IPS-20b (cell line): ENCODE measurements around the gene PROX2.

ENCODE experiments used
- H3K27ac ChIP-seq: one replicate; pipeline ENCODE4 v1.5.1; 2013; ENCODE audit warnings: low read length
- H3K27me3 ChIP-seq: 2 replicates; pipeline ENCODE4 v1.6.1; 2013; ENCODE audit warnings: mild to moderate bottlenecking, low read length, inconsistent platforms; ENCODE audit not compliant: insufficient read depth
- H3K36me3 ChIP-seq: 2 replicates; pipeline ENCODE4 v1.6.1; 2013; ENCODE audit warnings: low read depth, mild to moderate bottlenecking, inconsistent platforms, low read length, moderate library complexity; ENCODE audit not compliant: insufficient read depth
- H3K4me1 ChIP-seq: 2 replicates; pipeline ENCODE4 v1.6.1; 2013; ENCODE audit warnings: mild to moderate bottlenecking, control low read depth, inconsistent platforms, low read length, moderate library complexity; ENCODE audit not compliant: insufficient read depth
- H3K4me3 ChIP-seq: 2 replicates; pipeline ENCODE4 v1.5.1; 2013; ENCODE audit warnings: mild to moderate bottlenecking, low read length, inconsistent platforms
- H3K9ac ChIP-seq: 2 replicates; pipeline ENCODE4 v1.6.1; 2013; ENCODE audit warnings: low read depth, mild to moderate bottlenecking, inconsistent platforms, low read length, moderate library complexity
- H3K9me3 ChIP-seq: 2 replicates; pipeline ENCODE4 v1.6.1; 2013; ENCODE audit warnings: mild to moderate bottlenecking, low read depth, low read length, inconsistent platforms; ENCODE audit not compliant: insufficient read depth

The PROX2 gene

GRCh38 chr14:74892745-74893144 lies 16.8 kb upstream of the PROX2 start:
- Histone ChIP-seq H3K27me3 (no peaks in the 10 kb centered on the region), H3K36me3 (peaks cover 97% of the 10 kb centered on the region), H3K9me3 (no peaks in the 10 kb centered on the region), H3K9ac (no peak overlapping the region), H3K4me3 (no peak overlapping the region), H3K4me1 (peaks cover 10% of the 10 kb centered on the region), H3K27ac (no peak overlapping the region)

GRCh38 chr14:74891870-74892269 lies 15.9 kb upstream of the PROX2 start:
- H3K9ac ChIP-seq = no peak overlapping the region; the same call in 1 of the 2 replicates
- peaks cover 18% of the 10 kb centered on the region for H3K4me1 ChIP-seq
- H3K9me3 ChIP-seq = no peaks in the 10 kb centered on the region
- peaks cover 95% of the 10 kb centered on the region for H3K36me3 ChIP-seq
- no peak overlapping the region for H3K4me3 ChIP-seq
- H3K27ac ChIP-seq = no peak overlapping the region
- no peaks in the 10 kb centered on the region for H3K27me3 ChIP-seq

GRCh38 chr14:74890262-74890661 lies 14.3 kb upstream of the PROX2 start:
- no peak overlapping the region for H3K27ac ChIP-seq
- H3K9me3 ChIP-seq = no peaks in the 10 kb centered on the region
- no peak overlapping the region for H3K4me3 ChIP-seq
- no peaks in the 10 kb centered on the region for H3K27me3 ChIP-seq
- H3K4me1 ChIP-seq = peaks cover 31% of the 10 kb centered on the region
- H3K36me3 ChIP-seq = peaks cover 79% of the 10 kb centered on the region
- no peak overlapping the region for H3K9ac ChIP-seq

GRCh38 chr14:74888164-74889158 lies 12.5 kb upstream of the PROX2 start:
- H3K27me3 ChIP-seq = no peaks in the 10 kb centered on the region
- H3K4me3 ChIP-seq = no peak overlapping the region
- peak overlapping the region; percentile 17; the same call in 1 of the 2 replicates for H3K9ac ChIP-seq
- H3K4me1 ChIP-seq = peaks cover 49% of the 10 kb centered on the region
- H3K27ac ChIP-seq = peak overlapping the region; percentile 61
- no peaks in the 10 kb centered on the region for H3K9me3 ChIP-seq
- H3K36me3 ChIP-seq = peaks cover 67% of the 10 kb centered on the region

DNA sequence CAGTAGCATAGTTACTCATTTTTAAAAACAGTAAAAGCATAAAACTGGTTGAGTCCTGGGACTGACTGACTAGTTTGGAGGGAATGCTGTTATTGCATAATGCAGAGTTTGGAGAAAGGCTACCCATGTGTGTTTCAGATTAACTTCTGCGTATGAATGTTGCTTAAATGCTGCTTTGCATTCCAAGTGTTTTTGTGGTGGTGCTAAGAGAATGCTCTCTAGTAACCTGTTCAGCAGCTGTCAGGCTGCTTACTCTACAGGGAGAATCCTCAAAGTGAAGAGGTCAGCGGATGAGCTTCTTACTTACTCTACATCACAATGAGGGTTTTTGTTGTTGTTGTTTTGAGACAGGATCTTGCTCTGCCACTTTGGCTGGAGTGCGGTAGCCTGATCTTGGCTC lies 10.1 kb upstream of the PROX2 start:
- Histone ChIP-seq H3K4me3 (peak overlapping the region; percentile 51), H3K27ac (peak overlapping the region; percentile 76), H3K4me1 (peaks cover 56% of the 10 kb centered on the region), H3K9ac (peak overlapping the region; percentile 52; the same call in 1 of the 2 replicates), H3K9me3 (no peaks in the 10 kb centered on the region), H3K36me3 (peaks cover 43% of the 10 kb centered on the region), H3K27me3 (no peaks in the 10 kb centered on the region)

DNA sequence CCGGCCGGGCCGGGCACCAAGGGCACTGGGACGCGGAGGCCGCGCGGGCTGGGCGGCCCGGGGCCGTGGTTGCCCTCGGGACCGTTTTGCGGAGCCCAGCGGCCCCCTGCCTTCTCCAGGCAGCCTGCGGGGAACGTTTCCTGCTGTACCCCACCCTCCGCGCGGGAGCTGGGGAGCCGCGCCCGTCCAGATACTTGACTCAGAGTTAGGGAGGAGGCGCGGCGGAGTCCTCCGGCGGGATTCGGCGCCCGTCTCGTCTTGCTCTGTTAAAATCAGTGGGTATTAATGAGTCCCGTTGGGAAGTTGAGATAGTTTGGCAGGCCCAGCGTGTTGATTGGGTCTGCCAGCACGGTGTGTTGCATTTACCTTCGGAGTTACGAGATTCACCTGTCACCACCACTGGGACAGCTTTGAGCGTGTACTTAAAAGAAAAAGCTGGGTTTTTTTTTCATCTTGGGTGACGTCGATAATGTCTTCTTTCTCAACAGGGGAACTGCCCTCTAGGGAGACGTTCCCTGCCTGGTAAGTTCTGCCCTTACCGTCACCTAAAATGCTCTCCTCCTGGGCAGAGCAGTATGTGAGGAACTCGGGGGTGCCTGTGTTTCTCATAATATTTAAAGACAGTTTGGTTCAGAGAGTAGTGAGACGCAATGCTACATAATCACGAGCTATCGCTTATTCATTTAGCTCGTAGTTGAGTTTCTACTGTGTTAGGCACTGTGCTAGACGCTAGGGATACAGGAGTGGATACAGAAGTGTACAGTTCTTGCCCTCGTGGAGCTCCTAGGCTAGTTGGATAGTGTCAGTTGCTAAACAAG lies 6.4 kb upstream of the PROX2 start:
- Histone ChIP-seq H3K9me3 (no peaks in the 10 kb centered on the region), H3K36me3 (peaks cover 9% of the 10 kb centered on the region; the same call in 1 of the 2 replicates), H3K27me3 (no peaks in the 10 kb centered on the region), H3K27ac (peak overlapping the region; percentile 81), H3K4me3 (peak overlapping the region; percentile 92), H3K4me1 (peaks cover 45% of the 10 kb centered on the region), H3K9ac (peak overlapping the region; percentile 86; the same call in 1 of the 2 replicates)

DNA sequence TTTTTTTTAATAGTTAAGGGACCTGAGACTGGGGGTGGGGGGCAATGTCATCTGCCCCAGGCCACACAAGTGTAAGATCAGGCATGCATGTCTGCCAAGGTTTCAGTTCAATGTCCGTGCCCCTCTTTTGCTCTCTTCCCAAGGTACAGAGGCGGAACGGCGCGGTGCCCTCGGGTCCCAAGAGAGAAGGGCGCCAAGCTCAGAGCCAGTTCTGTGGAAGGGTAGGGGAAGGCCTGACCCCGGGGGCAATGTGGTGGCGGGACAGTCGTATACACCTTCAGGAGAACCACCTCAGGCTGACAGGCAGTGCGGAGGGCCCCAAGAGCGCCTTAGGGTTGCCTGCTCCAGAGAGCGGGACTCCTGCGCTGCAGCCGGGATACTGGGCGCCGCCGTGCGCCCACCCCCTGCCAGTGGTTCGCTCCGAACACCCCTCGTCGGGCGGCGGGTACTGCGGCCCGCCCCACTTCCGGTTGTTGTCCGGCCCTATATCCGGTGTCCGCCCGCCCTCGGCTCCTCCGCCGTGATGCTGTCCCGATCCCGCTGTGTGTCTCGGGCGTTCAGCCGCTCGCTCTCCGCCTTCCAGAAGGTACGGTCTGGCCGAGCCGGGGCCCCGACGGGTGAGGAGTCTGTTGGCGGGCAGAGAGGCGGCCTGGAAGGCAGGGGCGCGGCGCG lies 5.6 kb upstream of the PROX2 start, which contains the start of gene DLST:
DLST (plus strand) TSS at position 486 of the 672 bp plus-strand sequence; CDS start at position 524, 38 bp downstream.
- Histone ChIP-seq H3K4me3 (peak within 1 kb of the TSS; percentile 92), H3K27ac (peak within 1 kb of the TSS; percentile 81), H3K4me1 (peaks cover 38% of the 10 kb centered on the region), H3K36me3 (0 out of 2 replicates have a peak, but pooled peaks cover 6% of the 10 kb centered on the region), H3K9ac (peak within 1 kb of the TSS; percentile 86; the same call in 1 of the 2 replicates), H3K27me3 (no peaks in the 10 kb centered on the region), H3K9me3 (no peaks in the 10 kb centered on the region)

DNA sequence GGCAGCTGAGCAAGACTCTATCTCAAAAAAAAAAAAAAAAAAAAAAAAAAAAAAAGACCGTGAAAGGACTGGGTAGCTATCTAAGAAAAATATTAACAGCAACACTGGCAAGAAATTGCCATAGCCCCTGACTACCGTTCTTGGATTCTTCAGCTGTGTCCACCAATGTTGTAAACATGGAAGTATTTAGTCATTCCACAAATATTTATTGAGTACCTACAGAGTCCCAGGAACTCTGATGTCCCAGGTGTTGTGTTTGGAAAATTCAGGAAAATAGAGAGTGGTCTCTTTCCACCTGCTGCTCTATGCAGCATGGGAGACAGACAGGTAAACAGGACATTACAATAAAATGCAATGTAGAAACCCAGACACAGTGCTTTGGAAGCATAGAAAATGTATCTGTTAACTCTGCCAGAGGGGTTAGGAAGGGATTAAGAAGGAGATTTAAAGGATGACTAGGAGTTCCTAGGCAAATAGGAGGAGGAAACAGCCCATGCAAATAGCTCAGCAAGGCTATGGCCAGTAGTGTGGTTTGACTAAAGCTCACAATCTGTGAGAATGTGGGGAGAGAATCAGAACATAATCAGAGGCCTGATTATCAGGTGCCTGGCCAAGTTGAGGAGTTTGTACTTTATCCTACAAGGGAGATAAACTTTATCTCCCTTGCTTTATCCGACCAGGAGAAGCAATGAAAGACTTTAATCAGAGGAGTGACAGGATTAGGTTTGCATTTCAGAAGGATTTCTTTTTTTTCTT lies 3.7 kb upstream of the PROX2 start:
- Histone ChIP-seq H3K4me3 (no peak overlapping the region), H3K4me1 (peaks cover 27% of the 10 kb centered on the region), H3K9me3 (no peaks in the 10 kb centered on the region), H3K9ac (no peak overlapping the region), H3K36me3 (0 out of 2 replicates have a peak, but pooled peaks cover 6% of the 10 kb centered on the region), H3K27me3 (no peaks in the 10 kb centered on the region), H3K27ac (no peak overlapping the region)

- Histone ChIP-seq H3K4me3 (no peak overlapping the region), H3K9ac (no peak overlapping the region), H3K27ac (no peak overlapping the region), H3K9me3 (no peaks in the 10 kb centered on the region), H3K36me3 (no peaks in the 10 kb centered on the region), H3K27me3 (no peaks in the 10 kb centered on the region), H3K4me1 (peaks cover 6% of the 10 kb centered on the region; the same call in 1 of the 2 replicates)
Measured at GRCh38 chr14:74875204-74875603, 741 bp downstream of the PROX2 start.

DNA sequence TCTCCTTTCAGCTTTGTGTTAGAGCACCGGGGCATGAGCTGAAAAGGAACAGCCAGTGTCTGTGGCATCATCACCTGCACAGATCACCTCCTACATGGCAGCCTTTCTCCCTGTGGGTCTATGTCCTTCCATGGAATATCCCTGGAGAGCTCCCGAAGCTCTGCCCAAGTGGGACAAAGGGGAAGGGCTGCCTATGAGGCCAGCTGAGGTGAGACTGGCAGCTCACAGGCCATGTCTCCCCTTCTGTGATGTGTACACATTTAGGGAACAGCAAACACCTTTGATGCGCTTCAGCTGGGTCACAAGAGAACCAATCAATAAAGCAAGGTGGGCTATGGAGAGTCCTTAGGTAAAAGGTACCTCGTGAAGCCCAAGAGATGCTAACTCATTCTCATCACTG lies 4.1 kb downstream of the PROX2 start:
- H3K27ac ChIP-seq = no peak overlapping the region
- no peaks in the 10 kb centered on the region for H3K36me3 ChIP-seq
- H3K9ac ChIP-seq = no peak overlapping the region
- H3K4me1 ChIP-seq = peaks cover 6% of the 10 kb centered on the region; the same call in 1 of the 2 replicates
- H3K9me3 ChIP-seq = no peaks in the 10 kb centered on the region
- H3K27me3 ChIP-seq = no peaks in the 10 kb centered on the region
- H3K4me3 ChIP-seq = no peak overlapping the region
